ENCODE measurements around the gene PLA2G12B.
"Not testable (repeated sequence)": the region's sequence is repeated elsewhere in the genome, so short reads cannot be mapped to it uniquely, and the experiment has no call there.

PLA2G12B gene

GRCh38 chr10:72903941-72904446 lies 50.6 kb downstream of the PLA2G12B start:
- not testable (repeated sequence) for H3K27ac Mint-ChIP-seq (ENCODE audit: low read depth); H3K4me1 Mint-ChIP-seq; H3K4me3 Mint-ChIP-seq; ATAC-seq (replicated peaks; ENCODE audit: extremely low read depth, poor library complexity, severe bottlenecking); H3K9me3 Mint-ChIP-seq; H3K27me3 Mint-ChIP-seq; DNase-seq (ENCODE audit: low spot score in 2 of 2); H3K36me3 Mint-ChIP-seq (ENCODE audit: insufficient read depth)

- H3K9me3 Mint-ChIP-seq: no peaks in the 10 kb centered on the region
- H3K27me3 Mint-ChIP-seq: peaks cover 20% of the 10 kb centered on the region
- ATAC-seq (replicated peaks; ENCODE audit: extremely low read depth, poor library complexity, severe bottlenecking) (no peak), DNase-seq (ENCODE audit: low spot score in 2 of 2) (no peak)
- peaks cover under 1% of the 10 kb centered on the region for H3K36me3 Mint-ChIP-seq (ENCODE audit: insufficient read depth)
- H3K27ac Mint-ChIP-seq (ENCODE audit: low read depth): no peak overlapping the region
- no peak overlapping the region for H3K4me3 Mint-ChIP-seq
- no peaks in the 10 kb centered on the region for H3K4me1 Mint-ChIP-seq
Observed at GRCh38 chr10:72899545-72899944, 55.1 kb downstream of the PLA2G12B start.

- H3K27ac Mint-ChIP-seq (ENCODE audit: low read depth): no peak overlapping the region
- DNase-seq (ENCODE audit: low spot score in 2 of 2): no peak
- ATAC-seq (replicated peaks; ENCODE audit: extremely low read depth, poor library complexity, severe bottlenecking): no peak
- H3K4me1 Mint-ChIP-seq: no peaks in the 10 kb centered on the region
- H3K36me3 Mint-ChIP-seq (ENCODE audit: insufficient read depth): peaks cover 2% of the 10 kb centered on the region
- H3K4me3 Mint-ChIP-seq: no peak overlapping the region
- H3K9me3 Mint-ChIP-seq: no peaks in the 10 kb centered on the region
- H3K27me3 Mint-ChIP-seq: peaks cover 25% of the 10 kb centered on the region
Observed at GRCh38 chr10:72898616-72899015, 56.0 kb downstream of the PLA2G12B start.

- ATAC-seq (replicated peaks; ENCODE audit: extremely low read depth, poor library complexity, severe bottlenecking) (no peak), DNase-seq (ENCODE audit: low spot score in 2 of 2) (no peak)
- Mint-ChIP-seq H3K9me3 (no peaks in the 10 kb centered on the region), H3K27ac (ENCODE audit: low read depth) (no peak overlapping the region), H3K36me3 (ENCODE audit: insufficient read depth) (peaks cover 2% of the 10 kb centered on the region), H3K4me3 (no peak overlapping the region), H3K4me1 (no peaks in the 10 kb centered on the region), H3K27me3 (peaks cover 23% of the 10 kb centered on the region)
Observed at GRCh38 chr10:72895236-72895850, 59.3 kb downstream of the PLA2G12B start.

GRCh38 chr10:72893136-72893798 lies 61.3 kb downstream of the PLA2G12B start, which contains the start of gene OIT3:
Gene OIT3, plus strand, starts transcription at chr10:72893739. Its CDS starts 60 bp downstream, at chr10:72893799.
- DNase-seq (ENCODE audit: low spot score in 2 of 2): no peak
- no peak for ATAC-seq (replicated peaks; ENCODE audit: extremely low read depth, poor library complexity, severe bottlenecking)
- Mint-ChIP-seq H3K4me1 (peaks cover 5% of the 10 kb centered on the region), H3K9me3 (no peaks in the 10 kb centered on the region), H3K36me3 (ENCODE audit: insufficient read depth) (peaks cover 2% of the 10 kb centered on the region), H3K27ac (ENCODE audit: low read depth) (no peak within 1 kb of the TSS), H3K4me3 (no peak within 1 kb of the TSS), H3K27me3 (peaks cover 17% of the 10 kb centered on the region)

- Mint-ChIP-seq H3K36me3 (ENCODE audit: insufficient read depth) (peaks cover 2% of the 10 kb centered on the region), H3K27ac (ENCODE audit: low read depth) (no peak overlapping the region), H3K27me3 (peaks cover 10% of the 10 kb centered on the region), H3K4me1 (peaks cover 5% of the 10 kb centered on the region), H3K4me3 (no peak overlapping the region), H3K9me3 (no peaks in the 10 kb centered on the region)
- DNase-seq (ENCODE audit: low spot score in 2 of 2) (no peak), ATAC-seq (replicated peaks; ENCODE audit: extremely low read depth, poor library complexity, severe bottlenecking) (no peak)
Observed at GRCh38 chr10:72890086-72890485, 64.5 kb downstream of the PLA2G12B start.

- H3K4me1 Mint-ChIP-seq: peaks cover 5% of the 10 kb centered on the region
- no peak for DNase-seq (ENCODE audit: low spot score in 2 of 2)
Observed at GRCh38 chr10:72889391-72889831, 65.2 kb downstream of the PLA2G12B start.

GRCh38 chr10:72888151-72888638 lies 66.4 kb downstream of the PLA2G12B start:
- Mint-ChIP-seq H3K27me3 (no peaks in the 10 kb centered on the region), H3K36me3 (ENCODE audit: insufficient read depth) (no peaks in the 10 kb centered on the region), H3K4me3 (no peak overlapping the region), H3K27ac (ENCODE audit: low read depth) (no peak overlapping the region), H3K4me1 (peaks cover 5% of the 10 kb centered on the region), H3K9me3 (no peaks in the 10 kb centered on the region)
- DNase-seq (ENCODE audit: low spot score in 2 of 2) (no peak), ATAC-seq (replicated peaks; ENCODE audit: extremely low read depth, poor library complexity, severe bottlenecking) (no peak)

More at GRCh38 chr10:72889391-72889831, 65.2 kb downstream of the PLA2G12B start:
- no peak overlapping the region for H3K4me3 Mint-ChIP-seq
- H3K9me3 Mint-ChIP-seq: no peaks in the 10 kb centered on the region
- no peak for ATAC-seq (replicated peaks; ENCODE audit: extremely low read depth, poor library complexity, severe bottlenecking)
- H3K27ac Mint-ChIP-seq (ENCODE audit: low read depth): no peak overlapping the region
- peaks cover under 1% of the 10 kb centered on the region for H3K36me3 Mint-ChIP-seq (ENCODE audit: insufficient read depth)
- H3K27me3 Mint-ChIP-seq: peaks cover 4% of the 10 kb centered on the region

GRCh38 chr10:72887043-72887442 lies 67.6 kb downstream of the PLA2G12B start:
- no peak for DNase-seq (ENCODE audit: low spot score in 2 of 2)
- Mint-ChIP-seq H3K27ac (ENCODE audit: low read depth) (no peak overlapping the region), H3K4me1 (peaks cover 5% of the 10 kb centered on the region), H3K36me3 (ENCODE audit: insufficient read depth) (peaks cover 3% of the 10 kb centered on the region), H3K9me3 (no peaks in the 10 kb centered on the region), H3K27me3 (no peaks in the 10 kb centered on the region), H3K4me3 (no peak overlapping the region)
- no peak for ATAC-seq (replicated peaks; ENCODE audit: extremely low read depth, poor library complexity, severe bottlenecking)

- H3K4me1 Mint-ChIP-seq: peaks cover 5% of the 10 kb centered on the region
- no peak overlapping the region for H3K4me3 Mint-ChIP-seq
- H3K27me3 Mint-ChIP-seq: no peaks in the 10 kb centered on the region
- peaks cover 3% of the 10 kb centered on the region for H3K36me3 Mint-ChIP-seq (ENCODE audit: insufficient read depth)
- DNase-seq (ENCODE audit: low spot score in 2 of 2): no peak
- H3K27ac Mint-ChIP-seq (ENCODE audit: low read depth): no peak overlapping the region
- H3K9me3 Mint-ChIP-seq: no peaks in the 10 kb centered on the region
- ATAC-seq (replicated peaks; ENCODE audit: extremely low read depth, poor library complexity, severe bottlenecking): no peak
Observed at GRCh38 chr10:72886621-72887020, 68.0 kb downstream of the PLA2G12B start.

GRCh38 chr10:72885953-72886352 lies 68.7 kb downstream of the PLA2G12B start:
- H3K4me3 Mint-ChIP-seq: no peak overlapping the region
- ATAC-seq (replicated peaks; ENCODE audit: extremely low read depth, poor library complexity, severe bottlenecking) (no peak), DNase-seq (ENCODE audit: low spot score in 2 of 2) (no peak)
- peaks cover 3% of the 10 kb centered on the region for H3K36me3 Mint-ChIP-seq (ENCODE audit: insufficient read depth)
- no peak overlapping the region for H3K27ac Mint-ChIP-seq (ENCODE audit: low read depth)
- peaks cover 5% of the 10 kb centered on the region for H3K4me1 Mint-ChIP-seq
- no peaks in the 10 kb centered on the region for H3K9me3 Mint-ChIP-seq
- H3K27me3 Mint-ChIP-seq: no peaks in the 10 kb centered on the region
